ENCODE measurements around the gene CFAP74.

GRCh38 chr1:2022063-2022770, 18.6 kb upstream of the CFAP74 start:
- TF ChIP-seq CTCF (IDR thresholded peaks at IDR 0.05) (no peak), POLR2A (IDR thresholded peaks at IDR 0.05) (no peak)
